ENCODE measurements around the gene NAXD. TPM values are rescaled to one million over a fixed set of nuclear protein-coding genes. Genes with fewer than 3 reads are reported as not detected.
A peak's percentile ranks its signal among the peaks of the same experiment; 100 is the strongest.
"Not testable (repeated sequence)": the region's sequence is repeated elsewhere in the genome, so short reads cannot be mapped to it uniquely, and the experiment has no call there.

The NAXD gene
- total and polyA plus RNA-seq, 7 experiments from 2014 or later = 17.2 to 35.4 (median 25.9) TPM

DNA sequence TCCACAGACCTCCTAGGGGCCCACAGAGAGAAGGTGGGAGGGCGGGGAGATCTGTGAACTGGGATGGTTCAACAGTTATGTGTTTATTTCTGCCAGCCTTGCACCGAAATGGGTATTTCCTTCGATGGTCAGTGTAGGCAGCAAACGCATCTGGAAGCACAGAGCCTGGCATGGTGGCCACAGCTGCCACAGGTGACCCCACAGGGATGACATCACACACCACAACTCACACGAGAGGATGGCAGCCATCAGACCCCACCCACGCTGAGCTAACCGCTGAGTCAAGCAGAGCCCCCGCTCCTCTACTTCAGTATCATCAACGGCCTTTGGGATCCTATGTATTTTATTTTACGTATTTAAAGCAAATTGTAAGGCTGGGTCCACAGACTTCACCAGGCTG, 37.4 kb downstream of the NAXD start:
- ChIA-PET CTCF (no interaction called here), POLR2A (no interaction called here)
- Histone ChIP-seq H3K27ac (ENCODE audit: low read depth, low read length) (no peak overlapping the region), H3K9me3 (ENCODE audit: control insufficient read depth in 2 of 3, low read length in 3 of 3) (no peaks in the 10 kb centered on the region), H3K4me1 (ENCODE audit: control insufficient read depth in 2 of 2, insufficient read depth in 2 of 2, low read length in 2 of 2) (peaks cover under 1% of the 10 kb centered on the region in 2 donors), H3K4me3 (ENCODE audit: low read length) (no peak overlapping the region), H3K27me3 (ENCODE audit: control insufficient read depth in 2 of 2, insufficient read depth in 2 of 2, low read length in 2 of 2) (no peaks in the 10 kb centered on the region), H3K36me3 (ENCODE audit: control insufficient read depth in 2 of 3, insufficient read depth in 3 of 3, low read length in 3 of 3) (peaks cover 0 to 76% (median 5%) of the 10 kb centered on the region in 3 experiments)
- H3K4me1 Mint-ChIP-seq = peaks cover 3 to 20% (median 7%) of the 10 kb centered on the region in 7 donors
- H3K4me3 Mint-ChIP-seq = no peak overlapping the region
- H3K27ac Mint-ChIP-seq = no peak overlapping the region
- intact Hi-C loops (cut with micrococcal nuclease) = no loop called here
- no peaks in the 10 kb centered on the region for H3K27me3 Mint-ChIP-seq
- no peak for DNase-seq
- H3K36me3 Mint-ChIP-seq = peaks cover 5 to 30% (median 11%) of the 10 kb centered on the region in 5 donors
- ATAC-seq = no peak
- H3K9me3 Mint-ChIP-seq = peaks cover 0 to under 1% (median 0%) of the 10 kb centered on the region in 11 donors

DNA sequence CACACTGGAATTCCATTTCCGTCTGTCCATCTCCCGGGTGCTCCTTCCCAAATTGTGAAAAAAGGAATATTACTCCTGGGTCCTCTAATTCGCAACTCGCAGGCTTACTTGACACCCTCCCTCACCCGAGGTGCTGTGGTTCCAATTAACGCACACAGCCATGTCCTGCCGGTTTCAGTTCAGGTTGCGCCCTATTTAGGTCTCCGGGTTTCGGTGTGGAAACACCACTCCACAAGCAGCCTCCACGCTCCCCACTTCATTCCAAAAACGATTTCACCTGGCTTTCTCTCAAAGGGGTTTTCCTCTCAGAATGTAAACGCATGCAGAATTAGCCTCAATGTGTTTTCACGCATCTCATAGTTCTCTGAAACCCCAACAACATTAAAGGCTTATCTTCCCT, 37.9 kb downstream of the NAXD start:
- peak overlapping the region in 1 of 9 donors; percentile 25 for H3K27ac Mint-ChIP-seq
- H3K4me3 Mint-ChIP-seq = no peak overlapping the region
- H3K27me3 ChIP-seq (ENCODE audit: control insufficient read depth in 2 of 2, insufficient read depth in 2 of 2, low read length in 2 of 2) = no peaks in the 10 kb centered on the region
- no peak for DNase-seq
- peaks cover 0 to 6% (median 0%) of the 10 kb centered on the region in 11 donors for H3K9me3 Mint-ChIP-seq
- H3K4me1 Mint-ChIP-seq = peaks cover 8 to 25% (median 12%) of the 10 kb centered on the region in 7 donors
- H3K4me3 ChIP-seq (ENCODE audit: low read length) = no peak overlapping the region
- peaks cover 5 to 30% (median 16%) of the 10 kb centered on the region in 5 donors for H3K36me3 Mint-ChIP-seq
- H3K36me3 ChIP-seq (ENCODE audit: control insufficient read depth in 2 of 3, insufficient read depth in 3 of 3, low read length in 3 of 3) = peaks cover 0 to 76% (median 5%) of the 10 kb centered on the region in 3 experiments
- CTCF ChIA-PET = no interaction called here
- no peaks in the 10 kb centered on the region for H3K27me3 Mint-ChIP-seq
- H3K9me3 ChIP-seq (ENCODE audit: control insufficient read depth in 2 of 3, low read length in 3 of 3) = no peaks in the 10 kb centered on the region
- intact Hi-C loops (cut with micrococcal nuclease) = no loop called here
- POLR2A ChIA-PET = no interaction called here
- H3K27ac ChIP-seq (ENCODE audit: low read depth, low read length) = no peak overlapping the region
- peaks cover 6% of the 10 kb centered on the region in 2 donors for H3K4me1 ChIP-seq (ENCODE audit: control insufficient read depth in 2 of 2, insufficient read depth in 2 of 2, low read length in 2 of 2)
- ATAC-seq = no peak

GRCh38 chr13:110653851-110654250, 38.5 kb downstream of the NAXD start:
- no peaks in the 10 kb centered on the region for H3K9me3 ChIP-seq (ENCODE audit: control insufficient read depth in 2 of 3, low read length in 3 of 3)
- intact Hi-C loops (cut with micrococcal nuclease) = no loop called here
- no peaks in the 10 kb centered on the region for H3K27me3 ChIP-seq (ENCODE audit: control insufficient read depth in 2 of 2, insufficient read depth in 2 of 2, low read length in 2 of 2)
- DNase-seq = no peak
- H3K36me3 ChIP-seq (ENCODE audit: control insufficient read depth in 2 of 3, insufficient read depth in 3 of 3, low read length in 3 of 3) = peaks cover 0 to 70% (median 5%) of the 10 kb centered on the region in 3 experiments
- no peak for ATAC-seq
- H3K27ac ChIP-seq (ENCODE audit: low read depth, low read length) = no peak overlapping the region
- H3K4me3 ChIP-seq (ENCODE audit: low read length) = no peak overlapping the region
- peaks cover 5 to 30% (median 19%) of the 10 kb centered on the region in 5 donors for H3K36me3 Mint-ChIP-seq
- peaks cover 0 to 6% (median 0%) of the 10 kb centered on the region in 11 donors for H3K9me3 Mint-ChIP-seq
- ChIA-PET CTCF (no interaction called here), POLR2A (no interaction called here)
- H3K4me1 ChIP-seq (ENCODE audit: control insufficient read depth in 2 of 2, insufficient read depth in 2 of 2, low read length in 2 of 2) = peaks cover 6 to 9% of the 10 kb centered on the region in 2 donors
- H3K4me1 Mint-ChIP-seq = peaks cover 14 to 31% (median 18%) of the 10 kb centered on the region in 7 donors
- H3K4me3 Mint-ChIP-seq = no peak overlapping the region
- H3K27ac Mint-ChIP-seq = no peak overlapping the region
- no peaks in the 10 kb centered on the region for H3K27me3 Mint-ChIP-seq

DNA sequence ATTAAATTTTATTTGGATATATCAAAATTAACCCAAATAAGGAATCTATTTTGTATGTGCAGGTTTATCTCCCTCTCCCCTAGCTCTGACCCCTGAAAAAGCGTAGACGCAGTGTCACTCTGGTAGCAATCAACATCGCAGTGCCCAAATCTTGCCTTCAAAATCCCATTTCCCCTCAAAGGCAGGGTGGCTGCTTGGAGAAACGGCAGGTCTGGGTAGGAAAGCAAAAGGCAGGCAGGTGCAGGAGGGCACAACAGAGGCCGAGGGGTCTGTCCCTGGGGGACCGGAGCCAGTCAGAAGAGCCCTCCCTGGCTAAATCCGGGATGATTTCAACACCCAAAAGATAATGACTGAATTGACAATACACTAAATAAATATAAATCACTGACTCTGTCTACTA, 41.9 kb downstream of the NAXD start:
- Histone ChIP-seq H3K4me3 (ENCODE audit: low read length) (no peak overlapping the region), H3K36me3 (ENCODE audit: control insufficient read depth in 2 of 3, insufficient read depth in 3 of 3, low read length in 3 of 3) (peaks cover 0 to 49% (median 0%) of the 10 kb centered on the region in 3 experiments), H3K9me3 (ENCODE audit: control insufficient read depth in 2 of 3, low read length in 3 of 3) (no peaks in the 10 kb centered on the region), H3K27ac (ENCODE audit: low read depth, low read length) (no peak overlapping the region), H3K27me3 (ENCODE audit: control insufficient read depth in 2 of 2, insufficient read depth in 2 of 2, low read length in 2 of 2) (no peaks in the 10 kb centered on the region), H3K4me1 (ENCODE audit: control insufficient read depth in 2 of 2, insufficient read depth in 2 of 2, low read length in 2 of 2) (peaks cover 6 to 9% of the 10 kb centered on the region in 2 donors)
- intact Hi-C loops (cut with micrococcal nuclease) = no loop called here
- Mint-ChIP-seq H3K36me3 (peaks cover 22 to 49% (median 43%) of the 10 kb centered on the region in 5 donors), H3K27ac (peak overlapping the region in 1 of 9 donors; percentile 33), H3K4me1 (peaks cover 20 to 42% (median 33%) of the 10 kb centered on the region in 7 donors), H3K9me3 (peaks cover 0 to 12% (median 6%) of the 10 kb centered on the region in 11 donors), H3K27me3 (no peaks in the 10 kb centered on the region), H3K4me3 (peak overlapping the region in 1 of 10 donors; percentile 14)
- no peak for ATAC-seq
- ChIA-PET POLR2A (no interaction called here), CTCF (interaction anchor here (0.8 kb wide), 1 partner anchor 8 kb away, joined by 3 read pairs; no protein-coding TSS in a partner anchor)
- DNase-seq = no peak

DNA sequence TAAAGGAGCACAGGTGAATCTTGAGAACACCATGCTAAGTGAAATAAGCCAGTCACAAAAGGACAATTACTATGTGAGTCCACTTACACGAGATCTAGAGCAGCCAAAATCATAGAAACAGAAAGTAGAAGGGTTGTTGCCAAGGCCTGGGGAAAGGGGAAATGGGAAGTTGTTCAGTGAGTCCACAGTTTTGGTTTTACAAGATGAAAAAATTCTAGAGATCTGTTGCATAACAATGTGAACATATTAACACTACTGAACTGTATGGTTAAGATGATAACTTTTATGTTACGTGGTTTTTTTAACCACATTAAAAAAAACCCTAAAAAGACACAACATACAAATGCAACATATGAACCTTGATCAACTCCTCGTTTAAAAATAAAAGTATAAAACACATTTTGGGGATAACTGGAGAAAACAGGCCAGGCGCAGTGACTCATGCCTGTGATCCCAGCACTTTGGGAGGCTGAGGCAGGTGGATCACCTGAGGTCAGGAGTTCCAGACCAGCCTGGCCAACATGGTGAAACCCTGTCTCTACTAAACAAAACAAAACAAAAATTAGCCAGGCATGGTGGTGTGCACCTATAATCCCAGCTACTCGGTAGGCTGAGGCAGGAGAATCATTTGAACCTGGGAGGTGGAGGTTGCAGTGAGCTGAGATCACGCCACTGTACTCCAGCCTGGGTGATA, 43.0 kb downstream of the NAXD start:
- ATAC-seq (peak; percentile 94), DNase-seq (peak in 4 of 9 donors; percentile 19 to 44 (median 34))
- peak overlapping the region; percentile 14 to 76 (median 49) for H3K27ac Mint-ChIP-seq
- peaks cover 27 to 58% (median 54%) of the 10 kb centered on the region in 5 donors for H3K36me3 Mint-ChIP-seq
- intact Hi-C loops (cut with micrococcal nuclease); H3K27ac ChIP-seq (ENCODE audit: low read depth, low read length); H3K4me3 ChIP-seq (ENCODE audit: low read length); H3K27me3 Mint-ChIP-seq; POLR2A ChIA-PET; H3K27me3 ChIP-seq (ENCODE audit: control insufficient read depth in 2 of 2, insufficient read depth in 2 of 2, low read length in 2 of 2); H3K4me1 ChIP-seq (ENCODE audit: control insufficient read depth in 2 of 2, insufficient read depth in 2 of 2, low read length in 2 of 2); H3K9me3 ChIP-seq (ENCODE audit: control insufficient read depth in 2 of 3, low read length in 3 of 3): not testable (repeated sequence)
- H3K9me3 Mint-ChIP-seq = peaks cover 0 to 12% (median 6%) of the 10 kb centered on the region in 11 donors
- H3K4me1 Mint-ChIP-seq = peaks cover 20 to 42% (median 31%) of the 10 kb centered on the region in 7 donors
- peaks cover 0 to 51% (median 0%) of the 10 kb centered on the region in 3 experiments for H3K36me3 ChIP-seq (ENCODE audit: control insufficient read depth in 2 of 3, insufficient read depth in 3 of 3, low read length in 3 of 3)
- H3K4me3 Mint-ChIP-seq = peak overlapping the region in 8 of 10 donors; percentile 17 to 51 (median 44)
- CTCF ChIA-PET = interaction anchor here (0.6 to 0.8 kb wide), 3 partner anchors 9 to 83 kb away, joined by 3 read pairs; no protein-coding TSS in a partner anchor

DNA sequence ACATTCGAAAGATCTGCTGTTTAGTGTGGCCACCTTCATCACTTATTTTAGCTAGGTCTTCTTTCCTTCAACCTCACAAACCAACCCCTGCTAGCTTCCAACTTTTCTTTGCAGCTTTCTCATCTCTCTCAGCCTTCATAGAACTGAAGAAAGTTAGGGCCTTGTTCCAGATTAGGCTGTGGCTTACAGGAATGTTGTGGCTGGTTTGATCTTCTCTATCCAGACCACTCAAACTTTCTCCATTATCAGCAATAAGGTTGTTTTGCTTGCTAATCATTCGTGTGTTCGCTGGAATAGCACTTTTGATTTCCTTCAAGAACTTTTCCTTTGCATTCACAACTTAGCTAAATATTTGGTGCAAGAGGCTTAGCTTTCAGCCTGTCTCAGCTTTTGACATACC, 45.9 kb downstream of the NAXD start:
- no peak overlapping the region for H3K4me3 Mint-ChIP-seq
- no peak overlapping the region for H3K4me3 ChIP-seq (ENCODE audit: low read length)
- DNase-seq (no peak), ATAC-seq (no peak)
- POLR2A ChIA-PET = interaction anchor here (0.6 to 1.0 kb wide), 2 partner anchors 32 to 47 kb away, joined by 3 read pairs; no protein-coding TSS in a partner anchor
- intact Hi-C loops (cut with micrococcal nuclease) = no loop called here
- H3K27me3 Mint-ChIP-seq = no peaks in the 10 kb centered on the region
- H3K27ac Mint-ChIP-seq = no peak overlapping the region
- H3K9me3 ChIP-seq (ENCODE audit: control insufficient read depth in 2 of 3, low read length in 3 of 3) = no peaks in the 10 kb centered on the region
- CTCF ChIA-PET = no interaction called here
- H3K36me3 ChIP-seq (ENCODE audit: control insufficient read depth in 2 of 3, insufficient read depth in 3 of 3, low read length in 3 of 3) = peaks cover 0 to 52% (median 6%) of the 10 kb centered on the region in 3 experiments
- H3K27me3 ChIP-seq (ENCODE audit: control insufficient read depth in 2 of 2, insufficient read depth in 2 of 2, low read length in 2 of 2) = no peaks in the 10 kb centered on the region
- H3K9me3 Mint-ChIP-seq = peaks cover 0 to 12% (median 6%) of the 10 kb centered on the region in 11 donors
- peaks cover 6 to 9% of the 10 kb centered on the region in 2 donors for H3K4me1 ChIP-seq (ENCODE audit: control insufficient read depth in 2 of 2, insufficient read depth in 2 of 2, low read length in 2 of 2)
- peaks cover 19 to 33% (median 28%) of the 10 kb centered on the region in 7 donors for H3K4me1 Mint-ChIP-seq
- no peak overlapping the region for H3K27ac ChIP-seq (ENCODE audit: low read depth, low read length)
- peaks cover 23 to 77% (median 56%) of the 10 kb centered on the region in 5 donors for H3K36me3 Mint-ChIP-seq

All from naive thymus-derived CD4-positive, alpha-beta T cell (primary cell).